ENCODE results near the gene NEK10. TPM values are rescaled to one million over a fixed set of nuclear protein-coding genes. Genes with fewer than 3 reads are reported as not detected.

Gene NEK10
- total and polyA plus RNA-seq, 9 of the 15 experiments (the other 6 are each of a cell fraction or from before 2014, with no cell fraction given), result 0.07 TPM; not detected in 8

DNA sequence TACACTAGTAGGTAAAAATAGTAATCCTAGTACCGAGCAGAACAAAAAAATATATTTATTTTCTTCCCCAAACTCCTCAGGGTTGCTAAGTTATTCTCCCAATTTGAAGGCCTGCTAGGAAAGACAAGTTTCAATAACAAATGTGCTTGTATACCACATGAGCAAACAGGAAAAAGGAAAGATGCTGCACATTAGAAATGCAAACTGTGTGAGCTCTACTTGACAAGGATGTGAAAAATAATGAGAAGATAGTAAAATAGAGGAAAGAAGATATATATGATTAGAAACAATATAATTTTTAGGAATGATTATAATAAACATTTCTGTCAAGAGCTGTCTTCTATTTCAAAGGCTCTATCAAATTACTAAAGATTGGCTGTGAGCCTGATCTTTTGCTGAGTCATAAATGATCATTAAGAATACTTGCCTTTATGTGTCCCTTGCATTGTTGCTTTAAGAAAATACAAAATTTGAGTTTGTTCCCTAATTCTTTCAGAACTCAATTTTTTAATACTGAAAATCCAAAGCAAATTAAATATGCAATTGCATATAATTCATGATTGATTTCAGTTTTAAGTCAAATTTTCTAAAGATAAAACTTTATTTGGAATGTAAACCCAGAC is 174.2 kb downstream of the NEK10 start:
- no peak overlapping the region for H3K27ac ChIP-seq (ENCODE audit: extremely low read depth, low read depth, low read length)
- H3K9me3 ChIP-seq (replicated peaks; ENCODE audit: control insufficient read depth, insufficient read depth, low read depth, low read length), result no peaks in the 10 kb centered on the region
- ATAC-seq (no peak), FAIRE-seq (no peak), DNase-seq (ENCODE audit: extremely low read depth in 1 of 4, low spot score in 3 of 4) (no peak)
- no peak overlapping the region for H3K9ac ChIP-seq (ENCODE audit: insufficient read depth in 1 of 2, low read depth in 2 of 2, low read length in 2 of 2)
- CTCF ChIA-PET (ENCODE audit: low intra/inter-chr PET ratio), result interaction anchor here (0.6 kb wide), 1 partner anchor 1782 kb away, joined by 3 read pairs; no protein-coding TSS in a partner anchor
- POLR2A ChIA-PET, result no interaction called here
- H3K79me2 ChIP-seq (ENCODE audit: control insufficient read depth, insufficient read depth, low read length), result no peaks in the 10 kb centered on the region
- in situ Hi-C loops (cut with MboI) (no loop called here), intact Hi-C loops (cut with micrococcal nuclease) (no loop called here)
- no peak overlapping the region for H2AFZ ChIP-seq (ENCODE audit: low read depth, low read length)
- no peaks in the 10 kb centered on the region for H3K27me3 ChIP-seq (ENCODE audit: control insufficient read depth in 2 of 2, insufficient read depth in 2 of 2, low read length in 2 of 2)
- 0% methylated on average over 1 of the region's 1 CpG for WGBS (ENCODE audit: insufficient coverage, low coverage, missing lambda C conversion rate)
- H3K36me3 ChIP-seq (ENCODE audit: control insufficient read depth, insufficient read depth, low read length), result no peaks in the 10 kb centered on the region
- no TSS peak for BruUV-seq (replicated peaks)
- no peak overlapping the region for H3K4me2 ChIP-seq (ENCODE audit: insufficient read depth, low read length)
- H3K4me1 ChIP-seq (replicated peaks in 1 of 2; ENCODE audit: control insufficient read depth in 2 of 2, insufficient read depth in 2 of 2, low read length in 2 of 2), result no peaks in the 10 kb centered on the region
- no peaks in the 10 kb centered on the region for H3K9me1 ChIP-seq (ENCODE audit: control insufficient read depth, insufficient read depth, low read length)
- H4K20me1 ChIP-seq (replicated peaks; ENCODE audit: control insufficient read depth, insufficient read depth, low read length), result no peaks in the 10 kb centered on the region
- H3K4me3 ChIP-seq, result no peak overlapping the region
- TF ChIP-seq RBM14 (IDR thresholded peaks at IDR 0.05; ENCODE audit: borderline replicate concordance, insufficient read depth, low read depth, low read length) (no peak), XRCC5 (IDR thresholded peaks at IDR 0.05; ENCODE audit: low read depth, low read length) (no peak), TOE1 (IDR thresholded peaks at IDR 0.05; ENCODE audit: borderline replicate concordance) (no peak), TOE1 (CRISPR knock-in tag; IDR thresholded peaks at IDR 0.05; ENCODE audit: borderline replicate concordance, low read depth) (no peak), PHB2 (IDR thresholded peaks at IDR 0.05; ENCODE audit: low read depth) (no peak), CHD2 (IDR thresholded peaks at IDR 0.05; ENCODE audit: low read depth, low read length) (no peak), TFE3 (CRISPR knock-in tag; IDR thresholded peaks at IDR 0.05) (no peak), XRCC3 (IDR thresholded peaks at IDR 0.05) (no peak), ZNF449 (CRISPR knock-in tag; IDR thresholded peaks at IDR 0.05) (no peak), SRSF1 (IDR thresholded peaks at IDR 0.05; ENCODE audit: low read depth, low read length) (no peak), HLTF (IDR thresholded peaks at IDR 0.05) (no peak)
